GM12874 (cell line): Measurements from ENCODE around the gene APCS.

ENCODE experiments used
- CTCF ChIP-seq: IDR thresholded peaks from 2 replicates; pipeline ENCODE4 v1.5.1; 2011; ENCODE audit warnings: low read depth, mild to moderate bottlenecking, control low read depth, low read length, moderate library complexity; ENCODE audit not compliant: insufficient read depth

APCS gene

GRCh38 chr1:159562680-159563079 is 24.9 kb upstream of the APCS start:
- TF ChIP-seq CTCF = no peak

GRCh38 chr1:159577446-159577845 is 10.2 kb upstream of the APCS start:
- TF ChIP-seq CTCF = no peak

- TF ChIP-seq CTCF = no peak
Observed at GRCh38 chr1:159580340-159580739, 7.3 kb upstream of the APCS start.

GRCh38 chr1:159581422-159581821 is 6.2 kb upstream of the APCS start:
- TF ChIP-seq CTCF = no peak

- TF ChIP-seq CTCF = no peak
Observed at GRCh38 chr1:159584536-159584935, 3.1 kb upstream of the APCS start.

- TF ChIP-seq CTCF = no peak
Observed at GRCh38 chr1:159591981-159592380, 4.4 kb downstream of the APCS start.

- TF ChIP-seq CTCF = no peak
Observed at GRCh38 chr1:159594625-159595405, 7.2 kb downstream of the APCS start.

GRCh38 chr1:159598196-159598595 is 10.6 kb downstream of the APCS start:
- no peak for TF ChIP-seq CTCF
